HG03571 (cell line): ENCODE measurements around the gene VPS54.
"Not testable (repeated sequence)": the region's sequence is repeated elsewhere in the genome, so short reads cannot be mapped to it uniquely, and the experiment has no call there.

Source experiments
- ATAC-seq: cut with Tn5 transposase; IDR thresholded peaks from one replicate; pipeline ENCODE4 v1.9.1; 2021; ENCODE audit not compliant: unreplicated experiment

Gene VPS54

GRCh38 chr2:64023485-64024258, 4.4 kb upstream of the VPS54 start:
- no peak for ATAC-seq

- ATAC-seq = no peak
Measured at GRCh38 chr2:64021578-64021977, 2.4 kb upstream of the VPS54 start.

- ATAC-seq = no peak
Measured at GRCh38 chr2:64019975-64020528, 824 bp upstream of the VPS54 start.

- ATAC-seq = no peak
Measured at GRCh38 chr2:64018701-64019082, 536 bp downstream of the VPS54 start.

GRCh38 chr2:64017811-64018700, 1.2 kb downstream of the VPS54 start:
- no peak for ATAC-seq

GRCh38 chr2:64015898-64016297, 3.3 kb downstream of the VPS54 start:
- ATAC-seq = no peak

- ATAC-seq = no peak
Measured at GRCh38 chr2:64015391-64015790, 3.8 kb downstream of the VPS54 start.

- no peak for ATAC-seq
Measured at GRCh38 chr2:64014628-64015027, 4.6 kb downstream of the VPS54 start.

GRCh38 chr2:64013053-64013452, 6.2 kb downstream of the VPS54 start:
- no peak for ATAC-seq

GRCh38 chr2:64012115-64012514, 7.1 kb downstream of the VPS54 start:
- ATAC-seq = no peak

- ATAC-seq = no peak
Measured at GRCh38 chr2:64008434-64009009, 10.7 kb downstream of the VPS54 start.

GRCh38 chr2:64007924-64008323, 11.3 kb downstream of the VPS54 start:
- ATAC-seq = no peak

GRCh38 chr2:64005707-64006356, 13.4 kb downstream of the VPS54 start:
- ATAC-seq = no peak

GRCh38 chr2:64003239-64003638, 16.0 kb downstream of the VPS54 start:
- no peak for ATAC-seq

- no peak for ATAC-seq
Measured at GRCh38 chr2:64001382-64002101, 17.7 kb downstream of the VPS54 start.

- no peak for ATAC-seq
Measured at GRCh38 chr2:64000630-64001381, 18.4 kb downstream of the VPS54 start.

GRCh38 chr2:63999049-63999448, 20.2 kb downstream of the VPS54 start:
- no peak for ATAC-seq

- ATAC-seq = not testable (repeated sequence)
Measured at GRCh38 chr2:63996582-63997198, 22.5 kb downstream of the VPS54 start.
